Tibial nerve (tissue), 3 donors: ENCODE results near the gene MTG2.

Experiments
- CTCF ChIP-seq, 5 experiments: fragments of 200-600 bp in 3 of 5; fragments of 450-650 bp in 2 of 5; sonication (generic) in 3 of 5; IDR thresholded peaks; one replicate each; pipeline ENCODE4 v1.5.1; 2016 to 2019; ENCODE audit warnings: antibody characterized with exemption in 5 of 5, mild to moderate bottlenecking in 3 of 5, moderate library complexity in 2 of 5
- POLR2A ChIP-seq, 2 donors: fragments of 450-650 bp; IDR thresholded peaks; one replicate each; pipeline ENCODE4 v1.6.1; 2017; ENCODE audit warnings: antibody characterized with exemption in 2 of 2, mild to moderate bottlenecking in 2 of 2, moderate library complexity in 2 of 2

- TF ChIP-seq CTCF (IDR thresholded peaks at IDR 0.05) (no peak), POLR2A (IDR thresholded peaks at IDR 0.05) (no peak)
These were observed 9.8 kb downstream of the MTG2 start for GRCh38 chr20:62192635-62193034.
